Measurements from ENCODE around the gene ULBP1. TPM values are rescaled to one million over a fixed set of nuclear protein-coding genes. Genes with fewer than 3 reads are reported as not detected.
"Not testable (repeated sequence)": the region's sequence is repeated elsewhere in the genome, so short reads cannot be mapped to it uniquely, and the experiment has no call there.

The ULBP1 gene
- total RNA-seq, 4 donors from 2014 or later = 0.34 to 0.47 TPM; not detected in 2

DNA sequence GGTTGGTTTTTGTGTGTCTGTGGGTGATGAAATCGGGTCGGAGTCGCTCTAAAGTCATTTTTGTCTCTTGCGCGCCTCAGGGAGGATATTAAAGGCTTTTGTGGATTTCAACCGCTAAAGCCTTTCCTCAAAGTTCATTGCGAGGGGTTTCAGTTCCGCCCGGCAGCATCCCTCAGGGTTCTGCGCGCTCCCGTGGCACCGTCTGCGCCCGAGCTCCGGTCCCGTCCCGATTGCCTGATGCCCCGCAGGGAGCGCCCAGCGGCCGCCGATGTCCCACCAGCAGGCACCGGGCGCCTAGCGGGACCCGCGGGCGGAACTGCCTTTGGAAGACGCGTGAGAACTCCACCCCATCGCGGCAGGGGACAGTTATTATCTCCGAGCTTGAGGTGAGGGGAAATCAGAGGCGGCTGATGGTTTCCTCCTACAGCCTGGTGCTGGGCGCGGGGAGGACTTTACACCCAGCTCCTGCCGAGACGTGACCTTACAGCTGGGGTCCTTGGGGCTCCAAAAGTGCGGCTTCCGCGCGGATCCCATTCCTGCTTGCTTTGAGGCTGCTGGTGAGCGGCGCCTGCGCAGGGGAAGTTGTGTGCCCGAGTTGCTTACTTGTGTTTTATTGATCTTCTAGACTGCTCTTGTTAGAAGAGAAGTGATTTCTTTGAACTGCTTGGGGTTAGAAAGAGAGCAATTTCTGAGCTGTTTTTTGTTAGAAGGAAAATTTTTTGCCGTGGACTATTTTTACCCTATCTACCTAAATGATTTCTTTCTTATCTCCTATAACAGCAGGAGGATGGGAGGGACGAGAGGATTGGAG, 27.1 kb downstream of the ULBP1 start:
- Histone ChIP-seq H3K9me3 (no peaks in the 10 kb centered on the region), H3K27ac (no peak overlapping the region), H3K36me3 (no peaks in the 10 kb centered on the region), H3K4me3 (peak overlapping the region; percentile 36), H3K27me3 (peaks cover 100% of the 10 kb centered on the region), H3K4me1 (peaks cover 19% of the 10 kb centered on the region)
- peak in 1 of 2 donors; percentile 58 for DNase-seq (ENCODE audit: low spot score in 2 of 2)
- WGBS = 5% methylated on average over 14 of the region's 49 CpGs
- TF ChIP-seq EP300 (IDR thresholded peaks at IDR 0.05) (no peak), POLR2AphosphoS5 (IDR thresholded peaks at IDR 0.05) (no peak), POLR2A (IDR thresholded peaks at IDR 0.05) (no peak)
- TF ChIP-seq, protein P1, sequence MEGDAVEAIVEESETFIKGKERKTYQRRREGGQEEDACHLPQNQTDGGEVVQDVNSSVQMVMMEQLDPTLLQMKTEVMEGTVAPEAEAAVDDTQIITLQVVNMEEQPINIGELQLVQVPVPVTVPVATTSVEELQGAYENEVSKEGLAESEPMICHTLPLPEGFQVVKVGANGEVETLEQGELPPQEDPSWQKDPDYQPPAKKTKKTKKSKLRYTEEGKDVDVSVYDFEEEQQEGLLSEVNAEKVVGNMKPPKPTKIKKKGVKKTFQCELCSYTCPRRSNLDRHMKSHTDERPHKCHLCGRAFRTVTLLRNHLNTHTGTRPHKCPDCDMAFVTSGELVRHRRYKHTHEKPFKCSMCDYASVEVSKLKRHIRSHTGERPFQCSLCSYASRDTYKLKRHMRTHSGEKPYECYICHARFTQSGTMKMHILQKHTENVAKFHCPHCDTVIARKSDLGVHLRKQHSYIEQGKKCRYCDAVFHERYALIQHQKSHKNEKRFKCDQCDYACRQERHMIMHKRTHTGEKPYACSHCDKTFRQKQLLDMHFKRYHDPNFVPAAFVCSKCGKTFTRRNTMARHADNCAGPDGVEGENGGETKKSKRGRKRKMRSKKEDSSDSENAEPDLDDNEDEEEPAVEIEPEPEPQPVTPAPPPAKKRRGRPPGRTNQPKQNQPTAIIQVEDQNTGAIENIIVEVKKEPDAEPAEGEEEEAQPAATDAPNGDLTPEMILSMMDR (IDR thresholded peaks at IDR 0.05) = no peak

DNA sequence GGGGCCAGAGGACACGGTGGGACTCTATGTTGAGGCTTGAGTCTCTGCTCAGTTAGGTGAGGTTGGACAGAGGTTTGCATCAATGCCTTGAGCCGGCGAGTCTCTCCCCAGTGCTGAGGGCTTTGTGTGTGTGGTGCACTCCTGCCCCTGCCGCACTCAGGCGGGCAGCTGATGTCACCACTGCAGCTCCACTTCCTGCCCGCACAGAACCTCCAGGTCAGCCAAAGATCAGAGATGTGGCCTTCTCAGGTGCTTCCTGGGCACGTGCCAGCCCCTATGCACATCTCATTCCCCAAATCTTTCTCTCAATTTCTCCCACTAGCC, 27.7 kb downstream of the ULBP1 start:
- WGBS = 2% methylated on average over 5 of the region's 7 CpGs
- H3K36me3 ChIP-seq; DNase-seq (ENCODE audit: low spot score in 2 of 2); H3K27ac ChIP-seq; H3K4me3 ChIP-seq; H3K9me3 ChIP-seq: not testable (repeated sequence)
- Histone ChIP-seq H3K27me3 (peaks cover 100% of the 10 kb centered on the region), H3K4me1 (peaks cover 19% of the 10 kb centered on the region)

DNA sequence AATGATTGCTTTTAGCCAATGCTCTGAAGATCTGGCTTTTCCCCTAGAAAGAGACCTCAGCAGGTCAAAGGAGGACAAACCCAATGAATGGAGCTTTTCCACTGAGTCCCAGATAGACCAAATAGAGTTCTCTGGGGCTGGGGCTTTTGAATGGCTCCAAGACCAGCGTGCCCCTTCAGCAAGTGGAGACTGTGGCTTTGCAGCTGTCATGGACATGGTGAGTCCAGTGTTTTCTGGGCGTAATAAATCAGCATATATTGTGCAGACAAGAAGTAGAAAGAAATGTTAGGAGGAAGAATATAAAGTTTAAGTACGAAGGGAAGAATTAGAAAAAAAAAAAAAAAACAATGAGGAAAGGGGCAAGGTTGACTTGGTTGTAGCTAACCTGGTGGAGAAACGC, 28.1 kb downstream of the ULBP1 start:
- Histone ChIP-seq H3K9me3 (no peaks in the 10 kb centered on the region), H3K4me3 (no peak overlapping the region), H3K27ac (no peak overlapping the region), H3K27me3 (peaks cover 100% of the 10 kb centered on the region), H3K36me3 (no peaks in the 10 kb centered on the region), H3K4me1 (peaks cover 19% of the 10 kb centered on the region)
- WGBS = 40% methylated on average over 4 of the region's 4 CpGs
- no peak for DNase-seq (ENCODE audit: low spot score in 2 of 2)
- TF ChIP-seq POLR2AphosphoS5 (IDR thresholded peaks at IDR 0.05) (no peak), POLR2A (IDR thresholded peaks at IDR 0.05) (no peak), EP300 (IDR thresholded peaks at IDR 0.05) (no peak)
- TF ChIP-seq, protein P1 (IDR thresholded peaks at IDR 0.05) = no peak

DNA sequence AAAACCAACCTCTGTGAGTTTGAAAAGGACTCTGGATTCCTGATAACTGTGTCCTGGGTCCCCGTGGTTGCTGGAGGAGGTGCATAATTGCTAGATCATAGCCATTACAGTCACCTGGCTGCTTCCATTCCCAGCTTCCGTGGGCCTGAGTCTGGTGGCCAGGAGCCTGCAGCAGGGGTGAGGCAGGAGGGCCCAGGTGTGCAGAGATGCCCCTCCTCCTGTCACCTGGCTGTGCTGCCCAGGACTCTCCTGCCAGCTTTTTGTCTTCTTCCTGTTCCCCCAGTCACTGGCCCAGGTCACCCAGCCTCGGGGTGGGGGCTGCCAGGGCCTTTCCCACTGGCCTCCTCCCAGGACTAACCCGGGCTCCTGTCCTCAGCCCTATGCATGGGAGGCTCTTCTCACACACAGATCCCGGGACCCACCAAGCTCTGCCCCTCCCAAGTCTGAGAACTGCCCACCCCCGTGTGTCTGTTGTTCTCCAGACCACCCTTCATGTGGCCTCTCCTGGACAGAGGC, 31.6 kb downstream of the ULBP1 start:
- H3K4me3 ChIP-seq = no peak overlapping the region
- H3K9me3 ChIP-seq = no peaks in the 10 kb centered on the region
- TF ChIP-seq, protein P1 (IDR thresholded peaks at IDR 0.05) = no peak
- TF ChIP-seq POLR2A (IDR thresholded peaks at IDR 0.05) = no peak
- no peak for TF ChIP-seq EP300 (IDR thresholded peaks at IDR 0.05)
- H3K27ac ChIP-seq = no peak overlapping the region
- WGBS = 72% methylated on average over 6 of the region's 6 CpGs
- no peaks in the 10 kb centered on the region for H3K36me3 ChIP-seq
- H3K27me3 ChIP-seq = peaks cover 94% of the 10 kb centered on the region
- DNase-seq (ENCODE audit: low spot score in 2 of 2) = peak in 1 of 2 donors; percentile 49
- peaks cover 11% of the 10 kb centered on the region for H3K4me1 ChIP-seq

DNA sequence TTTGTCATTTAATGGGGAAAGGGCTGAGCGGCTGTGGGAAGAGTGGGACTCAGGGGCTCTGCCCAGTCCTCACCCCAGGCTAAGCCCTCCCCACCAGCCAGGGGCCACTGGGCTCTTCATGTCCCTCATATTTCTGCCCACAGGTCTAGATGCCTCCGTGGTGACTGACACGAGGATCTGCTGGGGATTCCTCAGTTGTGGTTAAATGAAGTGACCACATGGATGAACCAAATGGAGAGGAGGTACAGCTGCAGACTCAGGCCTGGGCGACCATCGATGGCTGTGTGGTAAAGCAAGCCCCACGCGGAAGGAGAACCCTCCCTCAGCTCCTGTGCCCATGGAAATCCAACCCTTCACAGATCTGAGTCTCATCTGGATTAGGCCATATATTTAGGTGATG, 32.2 kb downstream of the ULBP1 start:
- H3K27ac ChIP-seq = no peak overlapping the region
- TF ChIP-seq, protein P1 (IDR thresholded peaks at IDR 0.05) = no peak
- no peak for TF ChIP-seq POLR2A (IDR thresholded peaks at IDR 0.05)
- TF ChIP-seq POLR2AphosphoS5 (IDR thresholded peaks at IDR 0.05) = no peak
- no peak for TF ChIP-seq EP300 (IDR thresholded peaks at IDR 0.05)
- H3K36me3 ChIP-seq = no peaks in the 10 kb centered on the region
- H3K4me1 ChIP-seq = peaks cover 4% of the 10 kb centered on the region
- no peak for DNase-seq (ENCODE audit: low spot score in 2 of 2)
- H3K4me3 ChIP-seq = no peak overlapping the region
- H3K27me3 ChIP-seq = peaks cover 90% of the 10 kb centered on the region
- no peaks in the 10 kb centered on the region for H3K9me3 ChIP-seq
- WGBS = 80% methylated on average over 7 of the region's 7 CpGs
